Heart right ventricle (tissue), 16 donors: ENCODE data around the gene USP2. TPM values are rescaled to one million over a fixed set of nuclear protein-coding genes. Genes with fewer than 3 reads are reported as not detected.

Source experiments
- ATAC-seq, 8 donors: fragments of 200-7000 bp; cut with Tn5 transposase; one replicate each; pipeline ENCODE4 v1.9.1; 2020; ENCODE audit warnings: mild to moderate bottlenecking in 8 of 8, moderate library complexity in 8 of 8, moderate number of reproducible peaks in 1 of 8
- DNase-seq, 2 donors: peaks; one replicate each; pipeline ENCODE4 v3.0.0-alpha.2; 2020
- H3K27ac ChIP-seq, 10 donors: fragments of 200-600 bp; sonication (generic) in 2 of 10; one replicate each; pipeline versions ENCODE4 v1.5.0 to v1.8.0; 2020 to 2022; ENCODE audit warnings: mild to moderate bottlenecking in 3 of 10
- H3K27me3 ChIP-seq, 7 donors: fragments of 200-600 bp; one replicate each; pipeline ENCODE4 v1.8.0; 2021 to 2022; ENCODE audit warnings: mild to moderate bottlenecking in 2 of 7
- H3K36me3 ChIP-seq, 9 donors: fragments of 200-600 bp; sonication (generic) in 1 of 9; one replicate each; pipeline versions ENCODE4 v1.5.0 to v1.8.0; 2020 to 2022; ENCODE audit warnings: mild to moderate bottlenecking in 2 of 9
- H3K4me1 ChIP-seq, 9 donors: fragments of 200-600 bp; sonication (generic) in 1 of 9; one replicate each; pipeline versions ENCODE4 v1.5.0 to v1.8.0; 2020 to 2022; ENCODE audit warnings: mild to moderate bottlenecking in 4 of 9
- H3K4me3 ChIP-seq, 10 donors: fragments of 200-600 bp; sonication (generic) in 2 of 10; one replicate each; pipeline versions ENCODE4 v1.5.0 to v1.8.0; 2020 to 2022; ENCODE audit warnings: mild to moderate bottlenecking in 7 of 10, moderate library complexity in 2 of 10
- H3K9me3 ChIP-seq, 11 donors: fragments of 200-600 bp in 10 of 11; sonication (generic) in 2 of 11; one replicate each; pipeline versions ENCODE4 v1.5.0 to v1.8.0; 2013 to 2022; ENCODE audit warnings: mild to moderate bottlenecking in 2 of 11, control low read depth in 1 of 11, moderate library complexity in 1 of 11
- WGBS, 2 donors: extraction: QIAGEN DNeasy Blood & Tissue Kit; methylation state at CpG; one replicate each; pipeline ENCODE4 v1.1.7; 2013; ENCODE audit warnings: inconsistent platforms in 1 of 2; 5-methylcytosine and 5-hydroxymethylcytosine counted together
- intact Hi-C, 10 donors: fragments of 100-400 bp; cut with DNase I; formaldehyde crosslinking; loops; one replicate each; pipeline versions ENCODE4 v1.11.1 to v1.14.2; 2022
- polyA plus RNA-seq, 2 donors: library from polyadenylated mRNA; stranded (reverse); fragments of 200-250 nt; gene quantifications; one replicate each; pipeline ENCODE4 v1.2.3, GENCODE V29; 2013
- total RNA-seq, 10 donors: library from RNA; stranded (reverse); fragmentation: NEBNext Ultra II Directional in 3 of 10; extraction: Animal tissue kit (Norgen Biotek cat#: 25700) in 3 of 10; gene quantifications; one replicate each; pipeline versions ENCODE4 v1.2.1 to v1.2.4, GENCODE V29; 2021 to 2023
- TF ChIP-seq, protein P1 (sequence below), 9 donors: fragments of 200-600 bp; sonication (generic) in 2 of 9; IDR thresholded peaks; one replicate each; pipeline versions ENCODE4 v1.5.0 to v1.8.0; 2021 to 2022; ENCODE audit warnings: antibody characterized with exemption in 9 of 9, mild to moderate bottlenecking in 5 of 9, moderate library complexity in 1 of 9
- donor health status: Arrhythmogenic right ventricular cardiomyopathy.
- donor health status: ischemic (EF 13 %, LVEDD 7.1; RV severe dilation, severe dysfunction).
- donor health status: healthy with polysubstance abuse.
- donor health status: DM: no; HTN: yes; CAD: no.
- donor health status: DM: no; HTN: no; CAD: no.
- donor health status: ischemic (EF 25% LVEDD 6.9; RV normal size, moderate dysfunction).
- donor health status: ischemic (EF 25% LVEDD 5.7; RV mildly dilated, moderate dysfunction).
- donor health status: healthy.
- donor health status: DM: yes; HTN: yes; CAD: no.
- donor health status: Ischemic cardiomyopathy.
- donor health status: ischemic (EF 35%, LVEDD 5.7; RV mildly dilated, moderate dysfunction).
- donor health status: nonischemic (EF 11% LVEDD 7.7; RV severe dilation, severe dysfunction).
- donor health status: DM: yes; HTN: yes; CAD: no.
- donor health status: PGD.
- donor health status: ischemic (EF 29% LVEDD 5.4; RV normal size, mild dysfunction).
- donor health status: nonischemic (EF 23%, LVEDD 6.1; RV moderate dilation, normal function).

Gene USP2
- total and polyA plus RNA-seq, 12 donors, result 42.0 to 183 (median 130) TPM

DNA sequence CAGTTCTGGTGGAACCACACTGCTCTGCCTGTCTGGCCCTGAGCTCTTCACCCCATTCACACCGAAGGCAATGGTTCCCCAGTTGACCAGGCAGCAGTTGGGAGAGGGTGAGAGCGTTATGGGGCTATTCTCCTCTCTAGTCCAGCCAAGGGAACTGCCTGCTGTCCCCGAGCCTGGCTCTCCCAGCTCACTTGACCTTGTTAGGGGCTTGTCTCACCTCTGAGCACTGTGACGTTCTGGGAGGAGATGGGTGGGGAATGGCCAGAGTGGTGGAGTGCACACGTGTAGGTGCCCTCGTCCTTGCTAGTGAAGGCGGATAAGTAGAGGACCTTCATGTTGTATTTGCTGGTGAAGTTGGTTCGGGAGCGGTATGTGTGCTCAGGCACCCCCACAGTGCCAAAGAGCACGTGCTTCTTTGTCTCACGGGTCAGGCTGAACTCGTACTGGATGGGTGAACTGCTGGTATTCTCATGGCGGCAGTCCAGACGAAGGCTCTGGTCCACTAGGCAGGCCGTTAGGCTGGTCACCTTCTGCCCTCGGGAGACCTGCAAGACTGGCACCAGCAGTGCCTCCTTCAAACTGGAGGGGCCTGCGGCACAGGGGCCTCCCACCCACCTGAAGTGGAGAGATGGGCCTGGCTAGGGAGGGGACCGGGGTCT is 38.5 kb upstream of the USP2 start:
- H3K27me3 ChIP-seq, result peaks cover 0 to 54% (median 48%) of the 10 kb centered on the region in 7 donors
- ATAC-seq (no peak), DNase-seq (no peak)
- TF ChIP-seq, protein P1, sequence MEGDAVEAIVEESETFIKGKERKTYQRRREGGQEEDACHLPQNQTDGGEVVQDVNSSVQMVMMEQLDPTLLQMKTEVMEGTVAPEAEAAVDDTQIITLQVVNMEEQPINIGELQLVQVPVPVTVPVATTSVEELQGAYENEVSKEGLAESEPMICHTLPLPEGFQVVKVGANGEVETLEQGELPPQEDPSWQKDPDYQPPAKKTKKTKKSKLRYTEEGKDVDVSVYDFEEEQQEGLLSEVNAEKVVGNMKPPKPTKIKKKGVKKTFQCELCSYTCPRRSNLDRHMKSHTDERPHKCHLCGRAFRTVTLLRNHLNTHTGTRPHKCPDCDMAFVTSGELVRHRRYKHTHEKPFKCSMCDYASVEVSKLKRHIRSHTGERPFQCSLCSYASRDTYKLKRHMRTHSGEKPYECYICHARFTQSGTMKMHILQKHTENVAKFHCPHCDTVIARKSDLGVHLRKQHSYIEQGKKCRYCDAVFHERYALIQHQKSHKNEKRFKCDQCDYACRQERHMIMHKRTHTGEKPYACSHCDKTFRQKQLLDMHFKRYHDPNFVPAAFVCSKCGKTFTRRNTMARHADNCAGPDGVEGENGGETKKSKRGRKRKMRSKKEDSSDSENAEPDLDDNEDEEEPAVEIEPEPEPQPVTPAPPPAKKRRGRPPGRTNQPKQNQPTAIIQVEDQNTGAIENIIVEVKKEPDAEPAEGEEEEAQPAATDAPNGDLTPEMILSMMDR (IDR thresholded peaks at IDR 0.05), result no peak
- 85 to 89% methylated on average over 18 of the region's 18 CpGs for WGBS, 2 donors
- H3K27ac ChIP-seq, result no peak overlapping the region
- peaks cover 0 to 4% (median 0%) of the 10 kb centered on the region in 9 donors for H3K36me3 ChIP-seq
- H3K4me3 ChIP-seq, result no peak overlapping the region
- H3K4me1 ChIP-seq, result peaks cover 7 to 33% (median 18%) of the 10 kb centered on the region in 9 donors
- no peaks in the 10 kb centered on the region for H3K9me3 ChIP-seq
- intact Hi-C loops, result loop anchor here in 1 of 10 donors (5.0 kb wide), 1 partner anchor 52 kb away; no protein-coding TSS in a partner anchor

DNA sequence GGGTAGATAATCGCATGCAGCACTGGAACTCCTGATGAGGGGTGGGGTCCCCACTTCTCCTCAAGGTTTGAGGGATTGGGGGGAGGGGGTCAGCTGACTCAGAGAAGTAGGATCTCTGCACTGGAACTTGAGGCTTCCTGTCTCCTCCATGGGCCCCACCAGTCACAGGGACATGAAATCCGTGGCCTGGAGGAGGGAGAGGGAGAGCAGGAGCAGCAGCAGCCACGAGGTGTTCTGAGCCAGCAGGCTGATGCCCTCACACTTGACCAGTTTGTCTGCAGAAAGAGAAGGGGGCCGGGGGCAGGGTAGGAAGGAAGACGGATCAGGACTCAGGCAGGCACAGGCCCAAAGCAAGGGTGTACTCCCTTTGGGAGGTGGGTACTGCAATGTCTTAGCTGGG is 37.8 kb upstream of the USP2 start:
- ATAC-seq, result no peak
- intact Hi-C loops, result no loop called here
- TF ChIP-seq, protein P1 (IDR thresholded peaks at IDR 0.05), result no peak
- peaks cover 0 to 4% (median 0%) of the 10 kb centered on the region in 9 donors for H3K36me3 ChIP-seq
- 87 to 96% methylated on average over 5 of the region's 5 CpGs for WGBS, 2 donors
- no peak overlapping the region for H3K27ac ChIP-seq
- no peak for DNase-seq
- no peak overlapping the region for H3K4me3 ChIP-seq
- no peaks in the 10 kb centered on the region for H3K9me3 ChIP-seq
- peaks cover 0 to 52% (median 48%) of the 10 kb centered on the region in 7 donors for H3K27me3 ChIP-seq
- H3K4me1 ChIP-seq, result peaks cover 7 to 33% (median 18%) of the 10 kb centered on the region in 9 donors

DNA sequence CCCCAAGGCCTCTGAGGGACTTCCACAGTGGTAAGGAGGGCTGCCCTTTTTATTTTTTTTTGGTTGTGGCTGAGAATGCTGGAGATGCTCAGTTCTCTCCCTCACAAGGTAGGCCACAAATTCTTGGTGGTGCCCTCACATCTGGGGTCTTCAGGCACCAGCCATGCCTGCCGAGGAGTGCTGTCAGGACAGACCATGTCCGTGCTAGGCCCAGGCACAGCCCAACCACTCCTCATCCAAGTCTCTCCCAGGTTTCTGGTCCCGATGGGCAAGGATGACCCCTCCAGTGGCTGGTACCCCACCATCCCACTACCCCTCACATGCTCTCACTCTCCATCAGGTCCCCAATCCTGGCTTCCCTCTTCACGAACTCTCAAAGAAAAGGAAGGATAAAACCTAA is 37.3 kb upstream of the USP2 start:
- Histone ChIP-seq H3K4me1 (peaks cover 7 to 33% (median 18%) of the 10 kb centered on the region in 9 donors), H3K27ac (no peak overlapping the region), H3K36me3 (peaks cover 0 to 4% (median 0%) of the 10 kb centered on the region in 9 donors), H3K27me3 (peaks cover 0 to 50% (median 47%) of the 10 kb centered on the region in 7 donors), H3K4me3 (no peak overlapping the region), H3K9me3 (no peaks in the 10 kb centered on the region)
- DNase-seq, result no peak
- intact Hi-C loops, result no loop called here
- WGBS, 2 donors, result 92 to 97% methylated on average over 4 of the region's 4 CpGs
- no peak for ATAC-seq
- TF ChIP-seq, protein P1 (IDR thresholded peaks at IDR 0.05), result no peak

DNA sequence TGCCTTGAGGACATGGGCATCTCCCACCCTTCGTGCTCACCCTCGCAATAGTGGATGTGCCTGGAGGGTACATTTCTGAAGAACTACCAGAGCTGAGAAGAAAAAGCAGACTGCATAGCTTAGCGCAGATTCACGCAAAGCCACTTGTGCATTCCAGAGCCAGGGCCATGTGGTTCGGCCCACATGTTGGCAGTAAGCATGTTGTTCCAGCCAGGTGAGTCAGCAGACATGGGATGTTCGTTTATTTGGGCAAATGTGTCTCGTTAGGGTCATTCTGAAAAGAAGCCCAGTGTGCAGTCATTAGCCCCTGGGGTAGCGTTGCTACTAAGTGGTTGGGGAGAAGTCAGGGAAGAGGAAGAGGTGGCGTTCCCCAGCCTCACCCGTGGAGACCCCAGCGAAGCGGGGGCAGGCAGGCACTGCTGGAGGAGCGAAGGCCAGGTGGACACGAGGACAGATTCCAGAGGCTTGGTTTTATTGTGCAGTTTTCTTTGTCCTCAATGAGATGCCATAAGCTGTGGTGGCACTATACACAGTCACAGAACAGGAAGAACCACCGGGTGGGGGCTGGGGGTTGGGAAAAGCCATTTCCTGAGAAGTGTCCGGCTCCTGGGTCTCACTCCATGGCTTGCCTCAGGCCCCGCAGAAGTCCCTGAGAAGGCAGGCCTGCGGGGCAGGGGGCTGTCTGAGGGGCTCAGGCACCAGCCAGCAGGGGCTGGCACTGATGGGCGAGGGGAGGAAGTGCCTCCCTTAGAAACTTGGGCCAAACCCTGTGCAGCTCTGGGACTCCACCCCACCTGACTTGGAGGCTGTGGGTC is 36.4 kb upstream of the USP2 start:
- peaks cover 0 to 4% (median 0%) of the 10 kb centered on the region in 9 donors for H3K36me3 ChIP-seq
- H3K9me3 ChIP-seq, result no peaks in the 10 kb centered on the region
- no peak for ATAC-seq
- H3K4me3 ChIP-seq, result no peak overlapping the region
- DNase-seq, result no peak
- peaks cover 7 to 25% (median 17%) of the 10 kb centered on the region in 9 donors for H3K4me1 ChIP-seq
- TF ChIP-seq, protein P1 (IDR thresholded peaks at IDR 0.05), result no peak
- intact Hi-C loops, result no loop called here
- H3K27ac ChIP-seq, result no peak overlapping the region
- peaks cover 0 to 49% (median 39%) of the 10 kb centered on the region in 7 donors for H3K27me3 ChIP-seq
- WGBS, 2 donors, result 82 to 86% methylated on average over 19 of the region's 19 CpGs
